ENCODE measurements around the gene YTHDF1.

- no peak for TF ChIP-seq GATA2 (IDR thresholded peaks at IDR 0.05; ENCODE audit: low read depth, low read length)
- no peak for TF ChIP-seq GATA3 (IDR thresholded peaks at IDR 0.05; ENCODE audit: low read depth, low read length)
Observed at GRCh38 chr20:63196768-63197470, 19.0 kb downstream of the YTHDF1 start.
